Right renal pelvis (tissue), 4 donors: ENCODE data around the gene TMEM69. TPM values are rescaled to one million over a fixed set of nuclear protein-coding genes. Genes with fewer than 3 reads are reported as not detected.
"Not testable (repeated sequence)": the region's sequence is repeated elsewhere in the genome, so short reads cannot be mapped to it uniquely, and the experiment has no call there.

Source experiments
- DNase-seq, 4 donors: peaks; one replicate each; pipeline ENCODE4 v3.0.0-alpha.2; 2013; ENCODE audit warnings: low read depth in 4 of 4, low spot score in 3 of 4, missing footprints in 1 of 4
- polyA plus RNA-seq, 4 donors: library from polyadenylated mRNA; unstranded; fragments of 120-200 nt; gene quantifications; one replicate each; pipeline ENCODE4 v1.2.1, GENCODE V29; 2013; ENCODE audit not compliant: insufficient read length in 4 of 4

The TMEM69 gene
- 10 to 100 TPM; 51.6 to 57.7 (median 54.2) TPM for polyA plus RNA-seq

DNA sequence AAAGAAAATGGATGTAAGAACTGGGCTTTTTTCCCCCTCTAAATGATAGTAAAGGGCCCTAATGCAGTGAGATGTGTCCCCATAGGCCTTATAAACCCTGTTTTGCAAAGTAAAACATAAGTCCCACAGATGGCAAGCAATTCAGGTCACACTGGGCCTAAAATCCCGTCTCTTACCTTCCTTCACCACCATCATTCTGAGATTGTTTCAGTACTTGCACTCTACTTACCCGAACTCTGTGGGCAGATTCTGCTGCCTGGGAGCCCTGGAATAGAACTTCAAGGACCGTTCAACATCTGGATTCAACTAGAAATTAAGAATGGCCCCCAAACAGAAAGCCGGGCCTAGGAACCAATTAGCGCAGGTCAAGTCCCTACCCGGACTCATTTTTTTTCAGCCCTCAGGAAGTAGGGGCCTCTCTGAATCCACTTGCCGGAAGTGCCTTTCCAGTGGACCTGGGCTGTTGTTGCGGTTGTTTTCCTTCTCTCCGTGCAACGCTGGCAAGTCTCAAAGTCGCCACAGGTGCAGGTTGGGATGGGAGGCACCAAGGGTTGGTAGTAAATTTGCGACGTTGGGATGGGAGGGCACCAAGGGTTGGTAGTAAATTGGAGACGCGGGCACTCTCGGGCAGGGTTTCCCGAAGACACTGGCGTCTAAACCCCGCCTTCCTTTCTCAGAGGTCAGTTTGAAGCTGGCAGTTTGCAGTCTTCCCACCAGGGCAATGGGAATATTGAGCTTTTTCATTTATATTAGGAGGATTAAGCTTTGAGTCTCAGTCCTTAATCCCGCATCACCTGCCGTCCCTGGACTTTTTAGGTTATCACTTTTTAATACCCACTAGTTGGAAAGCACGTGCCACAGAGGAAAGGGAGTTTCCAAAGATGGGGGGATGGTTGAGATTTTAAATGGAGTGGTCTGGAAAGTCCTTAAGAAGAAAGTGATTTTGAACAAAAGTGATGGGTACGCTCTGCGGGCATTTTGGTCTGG is at the start of gene TMEM69:
TMEM69 (plus strand) TSS at position 428 of the 987 bp plus-strand sequence. CDS start 2,888 bp downstream, outside the sequence.
- peak; percentile 79 to 87 (median 82) for DNase-seq

GRCh38 chr1:45640293-45640692 is 47.7 kb upstream of the TMEM69 start:
- no peak for DNase-seq

DNA sequence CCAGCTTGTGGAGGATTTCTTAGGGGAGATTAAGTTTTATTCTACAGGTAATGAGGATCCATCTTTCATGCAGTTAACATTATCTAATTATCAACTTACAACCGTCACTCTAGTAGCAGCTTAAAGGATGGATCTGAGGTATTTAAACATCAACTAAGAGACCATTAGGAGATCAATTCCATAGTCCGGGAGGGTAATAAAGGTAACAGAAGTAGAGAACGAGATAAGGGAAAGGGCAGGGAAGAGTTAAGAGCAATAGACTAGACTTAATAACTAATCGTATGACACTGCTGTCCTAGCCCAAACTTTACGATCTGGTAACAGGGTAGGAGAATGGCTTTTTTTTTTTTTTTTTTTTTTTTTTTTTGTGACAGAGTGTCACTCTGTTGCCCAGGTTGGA is 44.7 kb upstream of the TMEM69 start:
- no peak for DNase-seq

GRCh38 chr1:45643978-45644377 is 44.0 kb upstream of the TMEM69 start:
- DNase-seq = no peak

DNA sequence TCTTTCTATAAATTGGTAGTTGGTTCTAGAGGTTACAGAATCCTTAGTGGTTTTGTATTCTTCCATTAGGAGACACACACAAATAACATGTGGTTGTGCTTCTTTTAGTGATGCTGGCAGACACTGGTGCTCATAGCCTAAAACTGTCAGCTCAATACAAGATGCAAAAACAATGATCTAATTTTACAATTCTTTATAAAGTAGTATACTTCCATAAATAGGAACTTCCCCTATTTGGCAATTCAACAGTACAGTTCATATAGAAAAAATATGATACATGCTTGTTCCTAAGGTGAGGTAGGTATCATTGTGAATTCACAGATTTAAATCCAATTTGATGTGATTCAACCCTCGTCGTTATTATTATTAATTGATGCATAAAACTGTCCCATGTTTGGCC is 43.3 kb upstream of the TMEM69 start:
- no peak for DNase-seq

- no peak for DNase-seq
Measured at GRCh38 chr1:45647248-45648021, 40.5 kb upstream of the TMEM69 start.

GRCh38 chr1:45654540-45655280 is 33.3 kb upstream of the TMEM69 start:
- no peak for DNase-seq

GRCh38 chr1:45656573-45657226 is 31.3 kb upstream of the TMEM69 start:
- no peak for DNase-seq

DNA sequence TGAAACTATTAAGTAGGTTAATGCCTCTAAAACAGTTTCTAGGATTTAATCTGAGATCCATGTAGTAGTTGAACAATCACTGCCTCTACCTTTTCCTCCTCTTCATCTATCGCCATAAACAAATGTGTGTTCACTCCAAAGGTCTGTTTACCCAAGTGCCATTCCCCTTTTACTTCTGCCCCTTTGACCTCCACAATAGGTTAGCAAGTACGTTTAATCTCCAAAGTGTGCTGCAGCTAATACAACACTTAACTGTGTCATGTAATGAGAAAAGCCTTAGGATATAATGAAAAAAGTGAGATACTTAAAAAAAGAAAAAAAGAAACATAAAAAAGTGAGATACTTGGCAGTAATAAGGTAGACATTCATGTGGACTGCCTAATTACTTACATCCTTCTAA is 29.8 kb upstream of the TMEM69 start:
- no peak for DNase-seq

DNA sequence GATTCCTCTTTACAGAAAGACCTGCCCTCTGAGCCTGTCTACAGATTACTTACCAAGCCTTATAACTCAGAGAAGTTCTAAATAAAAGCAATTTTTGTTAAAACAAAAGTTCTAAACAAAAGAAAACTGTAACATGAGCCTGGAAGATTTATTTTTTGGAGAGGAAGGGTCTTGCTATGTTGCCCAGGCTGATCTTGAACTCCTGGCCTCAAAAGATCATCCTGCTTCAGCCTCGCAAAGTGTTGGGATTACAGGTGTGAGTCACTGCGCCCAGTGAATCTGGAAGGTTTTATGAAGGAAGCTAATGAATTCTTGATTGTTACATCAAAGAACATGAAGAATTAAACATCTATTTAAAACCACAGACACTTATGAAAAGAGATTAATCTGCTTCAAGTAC is 28.8 kb upstream of the TMEM69 start:
- no peak for DNase-seq

- DNase-seq = no peak
Measured at GRCh38 chr1:45660336-45660735, 27.6 kb upstream of the TMEM69 start.

DNA sequence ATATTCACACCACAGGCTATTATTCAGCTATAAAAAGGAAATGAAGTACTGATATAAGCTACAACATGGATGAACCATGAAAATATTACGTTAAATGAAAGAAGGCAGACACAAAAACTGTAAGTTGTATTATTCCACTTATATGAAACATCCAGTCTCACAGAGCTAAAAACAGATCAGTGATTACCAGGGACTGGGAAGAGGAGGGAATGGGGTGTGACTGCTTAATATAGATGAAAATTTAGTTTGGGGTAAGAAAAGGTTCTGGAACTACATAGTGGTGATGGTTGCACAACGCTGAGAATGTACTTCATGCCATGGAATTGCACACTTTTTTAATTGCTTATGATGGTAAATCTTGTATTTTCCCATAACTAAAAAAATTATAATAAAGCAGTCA is 21.1 kb upstream of the TMEM69 start:
- DNase-seq = no peak

DNA sequence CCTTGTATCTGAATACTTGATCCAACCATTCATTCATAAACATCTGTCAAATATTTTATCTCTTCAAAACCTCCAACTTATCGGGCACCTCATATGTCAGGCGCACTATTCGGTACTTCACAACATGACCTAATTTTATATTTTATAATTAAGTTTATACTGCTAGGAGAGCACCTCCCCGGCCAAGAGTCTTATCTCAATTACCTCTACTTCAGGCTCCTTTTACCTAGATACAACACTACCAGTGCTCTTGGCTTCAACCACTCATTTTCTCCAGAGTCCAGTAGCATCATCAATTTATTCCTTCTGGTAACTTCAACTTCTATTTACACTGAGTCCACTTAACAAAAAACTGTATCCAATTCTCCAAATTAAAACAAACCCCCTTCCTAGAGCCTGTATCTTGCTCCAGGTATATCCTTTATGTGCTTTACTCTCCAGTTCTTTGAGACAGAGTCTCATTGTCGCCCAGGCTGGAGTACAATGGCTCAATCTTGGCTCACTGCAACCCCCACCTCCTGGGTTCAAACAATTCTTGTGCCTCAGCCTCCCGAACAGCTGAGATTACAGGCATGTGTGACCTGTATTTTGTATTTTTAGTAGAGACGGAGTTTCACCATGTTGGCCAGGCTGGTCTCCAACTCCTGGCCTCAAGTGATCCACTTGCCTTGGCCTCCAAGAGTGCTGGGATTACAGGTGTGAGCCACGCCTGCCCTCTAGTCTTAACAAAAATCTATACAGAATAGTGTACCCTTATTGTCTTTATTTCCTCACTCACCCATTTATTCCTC is 20.5 kb upstream of the TMEM69 start:
- DNase-seq = no peak

DNA sequence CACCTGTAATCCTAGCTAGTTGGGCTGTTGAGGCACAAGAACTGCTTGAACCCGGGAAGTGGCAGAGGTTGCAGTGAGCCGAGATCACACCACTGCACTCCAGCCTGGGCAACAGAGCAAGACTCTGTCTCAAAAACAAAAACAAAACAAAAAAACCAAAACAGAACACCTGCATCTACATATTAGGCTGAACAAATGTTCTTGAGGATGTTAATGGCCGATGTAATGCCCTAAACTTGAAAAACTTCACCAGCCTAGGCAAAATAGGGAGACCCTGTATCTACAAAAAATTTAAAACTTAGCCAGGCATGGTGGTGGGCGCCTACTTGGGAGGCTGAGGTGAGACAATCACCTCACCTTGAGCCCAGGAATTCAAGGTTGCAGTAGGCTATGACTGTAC is 19.5 kb upstream of the TMEM69 start:
- no peak for DNase-seq

GRCh38 chr1:45669379-45669778 is 18.6 kb upstream of the TMEM69 start:
- no peak for DNase-seq

DNA sequence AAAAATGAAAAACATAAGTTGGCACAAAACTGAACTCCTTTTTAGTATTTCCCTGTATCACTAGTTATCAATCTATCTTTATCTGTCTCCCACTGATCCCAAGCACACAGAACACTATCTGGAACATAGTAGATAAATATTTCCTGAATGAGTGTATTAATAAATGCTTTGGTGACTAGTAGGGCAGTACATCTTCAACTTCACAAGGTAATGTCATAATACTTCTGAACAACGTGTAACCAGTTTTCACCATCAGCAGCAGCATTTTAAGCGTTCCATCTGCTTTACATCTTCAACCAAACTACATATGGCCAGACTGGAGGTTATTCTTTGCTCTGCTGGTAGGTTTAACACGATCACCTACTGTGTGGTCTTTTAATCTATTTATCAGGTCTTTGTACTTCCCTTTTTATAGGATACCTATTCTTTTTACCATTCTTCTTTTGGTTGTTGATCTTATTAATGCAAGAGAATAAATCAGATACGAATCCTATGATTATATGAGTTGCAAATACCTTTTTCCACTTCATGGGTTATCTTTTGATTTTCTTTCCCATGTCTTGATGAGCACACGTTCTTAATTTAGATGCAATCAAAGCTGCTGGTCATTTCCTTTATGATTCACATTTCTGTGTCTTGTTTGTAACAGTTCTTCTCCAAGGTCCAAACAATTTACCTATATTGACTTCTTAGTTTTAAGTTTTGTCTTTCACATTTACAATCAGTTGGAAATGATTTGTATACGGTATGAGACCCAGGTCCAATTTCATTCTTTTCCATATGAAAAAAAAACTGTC is 17.9 kb upstream of the TMEM69 start:
- no peak for DNase-seq

DNA sequence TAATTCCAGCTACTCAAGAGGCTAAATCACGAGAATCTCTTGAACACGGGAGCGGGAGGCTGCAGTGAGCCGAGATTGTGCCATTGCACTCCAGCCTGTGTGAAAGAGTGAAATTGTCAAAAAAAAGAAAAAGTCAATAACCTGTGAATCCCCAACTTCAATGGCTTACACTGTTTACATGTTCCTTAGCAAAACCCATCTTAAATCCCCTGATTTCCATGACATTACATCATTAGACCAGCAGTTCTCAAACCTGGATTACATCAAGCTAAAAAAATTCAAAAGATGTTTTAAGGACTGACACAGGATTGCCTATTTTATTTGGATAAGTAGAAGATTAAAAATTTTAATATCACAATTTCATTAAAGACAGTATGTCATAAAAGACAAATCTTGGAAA is 14.0 kb upstream of the TMEM69 start:
- DNase-seq = no peak

DNA sequence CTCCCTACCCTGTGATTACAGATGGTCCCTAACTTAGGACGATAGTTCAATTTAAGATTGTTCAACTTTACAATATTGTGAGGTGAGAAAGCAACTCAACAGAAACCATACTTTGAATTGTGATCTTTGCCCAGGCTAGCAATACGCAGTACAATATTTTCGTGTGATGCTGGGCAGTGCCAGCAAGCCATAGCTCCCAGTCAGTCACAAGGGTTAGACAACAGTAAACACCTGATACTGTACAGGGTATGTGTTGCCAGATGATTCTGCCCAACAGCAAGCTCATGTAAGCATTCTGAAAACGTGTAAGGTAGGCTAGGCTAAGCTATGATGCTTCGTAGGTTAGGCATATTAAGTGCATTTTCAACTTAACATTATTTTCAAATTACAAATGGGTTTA is 13.5 kb upstream of the TMEM69 start:
- DNase-seq = no peak

GRCh38 chr1:45676553-45676952 is 11.4 kb upstream of the TMEM69 start:
- DNase-seq = not testable (repeated sequence)
